ENCODE results near the gene RPL13. TPM values are rescaled to one million over a fixed set of nuclear protein-coding genes. Genes with fewer than 3 reads are reported as not detected.

Gene RPL13
- total and polyA plus RNA-seq, 2 of the 13 experiments (the other 11 are each of a cell fraction or from before 2014, with no cell fraction given): 2,988 to 4,411 TPM

DNA sequence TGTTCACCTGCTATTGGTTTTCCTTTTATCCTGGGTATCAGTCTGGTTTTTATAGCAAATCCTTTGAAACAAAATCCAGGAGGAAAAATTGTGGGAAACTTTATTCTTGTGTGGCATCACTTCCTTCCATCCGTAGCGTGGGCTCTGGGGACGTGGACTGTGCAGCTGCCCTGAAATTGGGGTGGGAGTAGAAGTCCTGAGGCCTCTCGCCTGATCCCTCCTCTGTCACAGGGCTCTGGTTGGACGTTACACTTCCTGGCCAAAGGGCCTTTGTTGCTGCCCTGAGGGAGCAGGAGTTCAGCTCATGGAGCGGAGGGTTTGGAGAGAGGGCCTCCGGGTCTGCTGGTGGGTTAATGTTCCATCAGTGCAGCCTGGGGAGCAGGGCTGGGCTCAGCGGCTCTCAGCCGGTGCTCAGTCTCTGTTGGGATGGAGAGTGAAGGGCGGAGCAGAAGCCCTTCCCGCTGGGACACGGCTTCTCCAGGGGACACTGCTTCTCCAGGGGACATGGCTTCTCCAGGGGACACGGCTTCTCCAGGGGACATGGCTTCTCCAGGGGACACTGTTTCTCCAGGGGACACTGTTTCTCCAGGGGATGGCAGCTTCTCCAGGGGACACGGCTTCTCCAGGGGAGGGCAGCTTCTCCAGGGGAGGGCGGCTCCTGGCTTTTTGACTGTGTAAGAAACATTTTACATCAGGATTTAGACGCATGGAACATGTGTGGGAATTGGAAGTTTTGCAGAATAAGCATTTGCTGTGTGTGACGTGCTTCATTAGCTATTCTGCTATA lies 15.2 kb upstream of the RPL13 start (continued):
- TF ChIP-seq TBX2 (CRISPR knock-in tag; IDR thresholded peaks at IDR 0.05; ENCODE audit: borderline replicate concordance) (0 out of 2 replicates have a peak, but pooled peaks have one; percentile 35), ZNF367 (CRISPR knock-in tag; IDR thresholded peaks at IDR 0.05; ENCODE audit: borderline replicate concordance) (no peak), RBM22 (optimal IDR thresholded peaks at IDR 0.05; ENCODE audit: low read length) (no peak), JDP2 (CRISPR knock-in tag; IDR thresholded peaks at IDR 0.05; ENCODE audit: borderline replicate concordance) (no peak), ZBTB43 (CRISPR knock-in tag; conservative IDR thresholded peaks at IDR 0.05) (no peak), CSRNP1 (CRISPR knock-in tag; IDR thresholded peaks at IDR 0.05) (peak; percentile 81; the same call in 1 of the 2 replicates), ZZZ3 (CRISPR knock-in tag; IDR thresholded peaks at IDR 0.05; ENCODE audit: borderline replicate concordance) (peak; percentile 55; the same call in 1 of the 2 replicates), ZFP90 (CRISPR knock-in tag; IDR thresholded peaks at IDR 0.05; ENCODE audit: borderline replicate concordance) (no peak), ZNF776 (CRISPR knock-in tag; IDR thresholded peaks at IDR 0.05) (no peak), ZNF709 (CRISPR knock-in tag; IDR thresholded peaks at IDR 0.05) (no peak), ZFAT (CRISPR knock-in tag; conservative IDR thresholded peaks at IDR 0.05) (no peak), ZBTB25 (CRISPR knock-in tag; IDR thresholded peaks at IDR 0.05) (no peak), ZNF20 (CRISPR knock-in tag; IDR thresholded peaks at IDR 0.05) (no peak), EHMT2 (IDR thresholded peaks at IDR 0.05; ENCODE audit: borderline replicate concordance, low read depth, low read length) (no peak), SUZ12 (IDR thresholded peaks at IDR 0.05; ENCODE audit: low read depth, low read length) (no peak), REL (CRISPR knock-in tag; conservative IDR thresholded peaks at IDR 0.05) (no peak), ESRRA (CRISPR knock-in tag; IDR thresholded peaks at IDR 0.05; ENCODE audit: low read depth) (peak; percentile 43; the same call in 1 of the 2 replicates), CENPX (CRISPR knock-in tag; IDR thresholded peaks at IDR 0.05) (no peak)
- TF ChIP-seq, protein P1, sequence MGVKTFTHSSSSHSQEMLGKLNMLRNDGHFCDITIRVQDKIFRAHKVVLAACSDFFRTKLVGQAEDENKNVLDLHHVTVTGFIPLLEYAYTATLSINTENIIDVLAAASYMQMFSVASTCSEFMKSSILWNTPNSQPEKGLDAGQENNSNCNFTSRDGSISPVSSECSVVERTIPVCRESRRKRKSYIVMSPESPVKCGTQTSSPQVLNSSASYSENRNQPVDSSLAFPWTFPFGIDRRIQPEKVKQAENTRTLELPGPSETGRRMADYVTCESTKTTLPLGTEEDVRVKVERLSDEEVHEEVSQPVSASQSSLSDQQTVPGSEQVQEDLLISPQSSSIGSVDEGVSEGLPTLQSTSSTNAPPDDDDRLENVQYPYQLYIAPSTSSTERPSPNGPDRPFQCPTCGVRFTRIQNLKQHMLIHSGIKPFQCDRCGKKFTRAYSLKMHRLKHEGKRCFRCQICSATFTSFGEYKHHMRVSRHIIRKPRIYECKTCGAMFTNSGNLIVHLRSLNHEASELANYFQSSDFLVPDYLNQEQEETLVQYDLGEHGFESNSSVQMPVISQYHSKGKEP (CRISPR knock-in tag; IDR thresholded peaks at IDR 0.05): no peak
- TF ChIP-seq, protein P2, sequence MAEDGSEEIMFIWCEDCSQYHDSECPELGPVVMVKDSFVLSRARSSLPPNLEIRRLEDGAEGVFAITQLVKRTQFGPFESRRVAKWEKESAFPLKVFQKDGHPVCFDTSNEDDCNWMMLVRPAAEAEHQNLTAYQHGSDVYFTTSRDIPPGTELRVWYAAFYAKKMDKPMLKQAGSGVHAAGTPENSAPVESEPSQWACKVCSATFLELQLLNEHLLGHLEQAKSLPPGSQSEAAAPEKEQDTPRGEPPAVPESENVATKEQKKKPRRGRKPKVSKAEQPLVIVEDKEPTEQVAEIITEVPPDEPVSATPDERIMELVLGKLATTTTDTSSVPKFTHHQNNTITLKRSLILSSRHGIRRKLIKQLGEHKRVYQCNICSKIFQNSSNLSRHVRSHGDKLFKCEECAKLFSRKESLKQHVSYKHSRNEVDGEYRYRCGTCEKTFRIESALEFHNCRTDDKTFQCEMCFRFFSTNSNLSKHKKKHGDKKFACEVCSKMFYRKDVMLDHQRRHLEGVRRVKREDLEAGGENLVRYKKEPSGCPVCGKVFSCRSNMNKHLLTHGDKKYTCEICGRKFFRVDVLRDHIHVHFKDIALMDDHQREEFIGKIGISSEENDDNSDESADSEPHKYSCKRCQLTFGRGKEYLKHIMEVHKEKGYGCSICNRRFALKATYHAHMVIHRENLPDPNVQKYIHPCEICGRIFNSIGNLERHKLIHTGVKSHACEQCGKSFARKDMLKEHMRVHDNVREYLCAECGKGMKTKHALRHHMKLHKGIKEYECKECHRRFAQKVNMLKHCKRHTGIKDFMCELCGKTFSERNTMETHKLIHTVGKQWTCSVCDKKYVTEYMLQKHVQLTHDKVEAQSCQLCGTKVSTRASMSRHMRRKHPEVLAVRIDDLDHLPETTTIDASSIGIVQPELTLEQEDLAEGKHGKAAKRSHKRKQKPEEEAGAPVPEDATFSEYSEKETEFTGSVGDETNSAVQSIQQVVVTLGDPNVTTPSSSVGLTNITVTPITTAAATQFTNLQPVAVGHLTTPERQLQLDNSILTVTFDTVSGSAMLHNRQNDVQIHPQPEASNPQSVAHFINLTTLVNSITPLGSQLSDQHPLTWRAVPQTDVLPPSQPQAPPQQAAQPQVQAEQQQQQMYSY (CRISPR knock-in tag; IDR thresholded peaks at IDR 0.05): no peak
